HEK293T (cell line): ENCODE results near the gene STXBP3.

Experiments used
- ARNT ChIP-seq: fragments of 450-650 bp; IDR thresholded peaks from 2 replicates; pipeline ENCODE4 v1.6.1; 2017; ENCODE audit warnings: mild to moderate bottlenecking
- BHLHE40 ChIP-seq: fragments of 450-650 bp; IDR thresholded peaks from 2 replicates; pipeline ENCODE4 v1.6.1; 2016; ENCODE audit warnings: mild to moderate bottlenecking, moderate library complexity, borderline replicate concordance
- FOXA1 ChIP-seq: fragments of 450-650 bp; IDR thresholded peaks from 2 replicates; pipeline ENCODE4 v1.6.1; 2016; ENCODE audit warnings: mild to moderate bottlenecking
- FOXK2 ChIP-seq: fragments of 450-650 bp; IDR thresholded peaks from 2 replicates; pipeline ENCODE4 v1.6.1; 2016; ENCODE audit warnings: mild to moderate bottlenecking
- FOXM1 ChIP-seq: fragments of 450-650 bp; IDR thresholded peaks from 2 replicates; pipeline ENCODE4 v1.6.1; 2017; ENCODE audit warnings: mild to moderate bottlenecking, borderline replicate concordance
- NFRKB ChIP-seq: fragments of 450-650 bp; IDR thresholded peaks from 2 replicates; pipeline ENCODE4 v1.6.1; 2016; ENCODE audit warnings: mild to moderate bottlenecking, moderate library complexity
- SUZ12 ChIP-seq: fragments of 450-650 bp; IDR thresholded peaks from 2 replicates; pipeline ENCODE4 v1.6.1; 2016; ENCODE audit warnings: mild to moderate bottlenecking
- ZNF384 ChIP-seq: fragments of 450-650 bp; IDR thresholded peaks from 2 replicates; pipeline ENCODE4 v1.6.1; 2016

- TF ChIP-seq FOXM1 (no peak), ARNT (no peak), NFRKB (no peak), FOXA1 (no peak), FOXK2 (no peak), BHLHE40 (no peak), ZNF384 (no peak), SUZ12 (no peak)
Measured at GRCh38 chr1:108851567-108851966, 105.1 kb downstream of the STXBP3 start.
